ENCODE measurements around the gene KLHDC3. TPM values are rescaled to one million over a fixed set of nuclear protein-coding genes. Genes with fewer than 3 reads are reported as not detected.

The KLHDC3 gene
- total and polyA plus RNA-seq, 2 experiments from 2014 or later: 88.2 to 184 TPM

DNA sequence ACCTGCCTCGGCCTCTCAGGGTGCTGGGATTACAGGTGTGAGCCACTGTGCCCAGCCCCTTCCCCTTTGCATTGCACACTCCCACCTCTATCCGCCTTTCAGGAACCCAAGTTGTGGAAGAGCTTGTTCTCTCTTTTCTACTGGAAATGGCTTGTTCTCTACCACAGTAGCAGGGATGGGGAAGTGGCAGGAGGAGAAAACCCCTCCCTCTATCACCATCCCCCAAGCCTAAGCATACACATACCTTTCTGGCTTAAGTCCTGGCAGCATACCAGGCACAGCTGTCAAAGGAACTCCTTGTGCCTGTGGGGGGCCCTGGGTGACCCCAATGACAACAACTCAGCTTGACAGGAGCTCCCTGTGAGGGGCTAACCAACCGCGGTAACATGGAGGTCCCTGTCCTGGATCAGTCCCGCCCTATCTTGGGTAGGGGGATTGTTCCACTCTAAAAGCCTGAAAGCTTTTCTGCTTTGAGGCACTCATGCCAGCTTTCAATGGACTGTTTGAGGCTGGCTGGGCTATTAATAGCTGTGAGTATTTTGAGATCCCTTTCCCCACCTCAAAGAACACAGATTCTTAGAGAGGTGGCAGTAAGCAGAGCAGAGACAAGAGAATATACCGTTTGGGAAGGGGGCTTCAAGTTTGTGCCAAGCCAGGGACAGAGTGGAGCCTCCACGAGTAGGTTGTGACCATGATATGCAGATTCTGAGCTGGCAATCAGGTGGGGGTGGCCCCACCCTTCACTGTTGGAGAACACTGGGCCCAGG lies 2.3 kb downstream of the KLHDC3 start (continued):
- TF ChIP-seq, protein P1, sequence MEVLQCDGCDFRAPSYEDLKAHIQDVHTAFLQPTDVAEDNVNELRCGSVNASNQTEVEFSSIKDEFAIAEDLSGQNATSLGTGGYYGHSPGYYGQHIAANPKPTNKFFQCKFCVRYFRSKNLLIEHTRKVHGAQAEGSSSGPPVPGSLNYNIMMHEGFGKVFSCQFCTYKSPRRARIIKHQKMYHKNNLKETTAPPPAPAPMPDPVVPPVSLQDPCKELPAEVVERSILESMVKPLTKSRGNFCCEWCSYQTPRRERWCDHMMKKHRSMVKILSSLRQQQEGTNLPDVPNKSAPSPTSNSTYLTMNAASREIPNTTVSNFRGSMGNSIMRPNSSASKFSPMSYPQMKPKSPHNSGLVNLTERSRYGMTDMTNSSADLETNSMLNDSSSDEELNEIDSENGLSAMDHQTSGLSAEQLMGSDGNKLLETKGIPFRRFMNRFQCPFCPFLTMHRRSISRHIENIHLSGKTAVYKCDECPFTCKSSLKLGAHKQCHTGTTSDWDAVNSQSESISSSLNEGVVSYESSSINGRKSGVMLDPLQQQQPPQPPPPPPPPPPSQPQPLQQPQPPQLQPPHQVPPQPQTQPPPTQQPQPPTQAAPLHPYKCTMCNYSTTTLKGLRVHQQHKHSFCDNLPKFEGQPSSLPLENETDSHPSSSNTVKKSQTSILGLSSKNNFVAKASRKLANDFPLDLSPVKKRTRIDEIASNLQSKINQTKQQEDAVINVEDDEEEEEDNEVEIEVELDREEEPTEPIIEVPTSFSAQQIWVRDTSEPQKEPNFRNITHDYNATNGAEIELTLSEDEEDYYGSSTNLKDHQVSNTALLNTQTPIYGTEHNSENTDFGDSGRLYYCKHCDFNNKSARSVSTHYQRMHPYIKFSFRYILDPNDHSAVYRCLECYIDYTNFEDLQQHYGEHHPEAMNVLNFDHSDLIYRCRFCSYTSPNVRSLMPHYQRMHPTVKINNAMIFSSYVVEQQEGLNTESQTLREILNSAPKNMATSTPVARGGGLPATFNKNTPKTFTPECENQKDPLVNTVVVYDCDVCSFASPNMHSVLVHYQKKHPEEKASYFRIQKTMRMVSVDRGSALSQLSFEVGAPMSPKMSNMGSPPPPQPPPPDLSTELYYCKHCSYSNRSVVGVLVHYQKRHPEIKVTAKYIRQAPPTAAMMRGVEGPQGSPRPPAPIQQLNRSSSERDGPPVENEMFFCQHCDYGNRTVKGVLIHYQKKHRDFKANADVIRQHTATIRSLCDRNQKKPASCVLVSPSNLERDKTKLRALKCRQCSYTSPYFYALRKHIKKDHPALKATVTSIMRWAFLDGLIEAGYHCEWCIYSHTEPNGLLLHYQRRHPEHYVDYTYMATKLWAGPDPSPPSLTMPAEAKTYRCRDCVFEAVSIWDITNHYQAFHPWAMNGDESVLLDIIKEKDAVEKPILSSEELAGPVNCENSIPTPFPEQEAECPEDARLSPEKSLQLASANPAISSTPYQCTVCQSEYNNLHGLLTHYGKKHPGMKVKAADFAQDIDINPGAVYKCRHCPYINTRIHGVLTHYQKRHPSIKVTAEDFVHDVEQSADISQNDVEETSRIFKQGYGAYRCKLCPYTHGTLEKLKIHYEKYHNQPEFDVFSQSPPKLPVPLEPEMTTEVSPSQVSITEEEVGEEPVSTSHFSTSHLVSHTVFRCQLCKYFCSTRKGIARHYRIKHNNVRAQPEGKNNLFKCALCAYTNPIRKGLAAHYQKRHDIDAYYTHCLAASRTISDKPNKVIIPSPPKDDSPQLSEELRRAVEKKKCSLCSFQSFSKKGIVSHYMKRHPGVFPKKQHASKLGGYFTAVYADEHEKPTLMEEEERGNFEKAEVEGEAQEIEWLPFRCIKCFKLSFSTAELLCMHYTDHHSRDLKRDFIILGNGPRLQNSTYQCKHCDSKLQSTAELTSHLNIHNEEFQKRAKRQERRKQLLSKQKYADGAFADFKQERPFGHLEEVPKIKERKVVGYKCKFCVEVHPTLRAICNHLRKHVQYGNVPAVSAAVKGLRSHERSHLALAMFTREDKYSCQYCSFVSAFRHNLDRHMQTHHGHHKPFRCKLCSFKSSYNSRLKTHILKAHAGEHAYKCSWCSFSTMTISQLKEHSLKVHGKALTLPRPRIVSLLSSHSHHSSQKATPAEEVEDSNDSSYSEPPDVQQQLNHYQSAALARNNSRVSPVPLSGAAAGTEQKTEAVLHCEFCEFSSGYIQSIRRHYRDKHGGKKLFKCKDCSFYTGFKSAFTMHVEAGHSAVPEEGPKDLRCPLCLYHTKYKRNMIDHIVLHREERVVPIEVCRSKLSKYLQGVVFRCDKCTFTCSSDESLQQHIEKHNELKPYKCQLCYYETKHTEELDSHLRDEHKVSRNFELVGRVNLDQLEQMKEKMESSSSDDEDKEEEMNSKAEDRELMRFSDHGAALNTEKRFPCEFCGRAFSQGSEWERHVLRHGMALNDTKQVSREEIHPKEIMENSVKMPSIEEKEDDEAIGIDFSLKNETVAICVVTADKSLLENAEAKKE (CRISPR knock-in tag; IDR thresholded peaks at IDR 0.05): no peak
- TF ChIP-seq EZH2phosphoT487 (IDR thresholded peaks at IDR 0.05; ENCODE audit: unreplicated experiment) (no peak), NANOG (IDR thresholded peaks at IDR 0.05; ENCODE audit: borderline replicate concordance) (no peak), ZNF114 (CRISPR knock-in tag; IDR thresholded peaks at IDR 0.05) (no peak), STAT1 (IDR thresholded peaks at IDR 0.05; ENCODE audit: unreplicated experiment) (no peak), JUNB (IDR thresholded peaks at IDR 0.05; ENCODE audit: unreplicated experiment) (no peak), EZH2 (IDR thresholded peaks at IDR 0.05; ENCODE audit: low read depth, unreplicated experiment) (no peak), CREB1 (CRISPR knock-in tag; IDR thresholded peaks at IDR 0.05; ENCODE audit: low read depth) (no peak)
- TF ChIP-seq, protein P2, sequence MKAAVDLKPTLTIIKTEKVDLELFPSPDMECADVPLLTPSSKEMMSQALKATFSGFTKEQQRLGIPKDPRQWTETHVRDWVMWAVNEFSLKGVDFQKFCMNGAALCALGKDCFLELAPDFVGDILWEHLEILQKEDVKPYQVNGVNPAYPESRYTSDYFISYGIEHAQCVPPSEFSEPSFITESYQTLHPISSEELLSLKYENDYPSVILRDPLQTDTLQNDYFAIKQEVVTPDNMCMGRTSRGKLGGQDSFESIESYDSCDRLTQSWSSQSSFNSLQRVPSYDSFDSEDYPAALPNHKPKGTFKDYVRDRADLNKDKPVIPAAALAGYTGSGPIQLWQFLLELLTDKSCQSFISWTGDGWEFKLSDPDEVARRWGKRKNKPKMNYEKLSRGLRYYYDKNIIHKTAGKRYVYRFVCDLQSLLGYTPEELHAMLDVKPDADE (IDR thresholded peaks at IDR 0.05): no peak
- TF ChIP-seq, protein P3, sequence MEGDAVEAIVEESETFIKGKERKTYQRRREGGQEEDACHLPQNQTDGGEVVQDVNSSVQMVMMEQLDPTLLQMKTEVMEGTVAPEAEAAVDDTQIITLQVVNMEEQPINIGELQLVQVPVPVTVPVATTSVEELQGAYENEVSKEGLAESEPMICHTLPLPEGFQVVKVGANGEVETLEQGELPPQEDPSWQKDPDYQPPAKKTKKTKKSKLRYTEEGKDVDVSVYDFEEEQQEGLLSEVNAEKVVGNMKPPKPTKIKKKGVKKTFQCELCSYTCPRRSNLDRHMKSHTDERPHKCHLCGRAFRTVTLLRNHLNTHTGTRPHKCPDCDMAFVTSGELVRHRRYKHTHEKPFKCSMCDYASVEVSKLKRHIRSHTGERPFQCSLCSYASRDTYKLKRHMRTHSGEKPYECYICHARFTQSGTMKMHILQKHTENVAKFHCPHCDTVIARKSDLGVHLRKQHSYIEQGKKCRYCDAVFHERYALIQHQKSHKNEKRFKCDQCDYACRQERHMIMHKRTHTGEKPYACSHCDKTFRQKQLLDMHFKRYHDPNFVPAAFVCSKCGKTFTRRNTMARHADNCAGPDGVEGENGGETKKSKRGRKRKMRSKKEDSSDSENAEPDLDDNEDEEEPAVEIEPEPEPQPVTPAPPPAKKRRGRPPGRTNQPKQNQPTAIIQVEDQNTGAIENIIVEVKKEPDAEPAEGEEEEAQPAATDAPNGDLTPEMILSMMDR (conservative IDR thresholded peaks at IDR 0.05; ENCODE audit: low read depth in 2 of 2): no peak
